ENCODE results near the gene ANKRD34A. TPM values are rescaled to one million over a fixed set of nuclear protein-coding genes. Genes with fewer than 3 reads are reported as not detected.

ANKRD34A gene
- total and polyA plus RNA-seq, 2 experiments from 2014 or later: 2.7 to 5.7 TPM

DNA sequence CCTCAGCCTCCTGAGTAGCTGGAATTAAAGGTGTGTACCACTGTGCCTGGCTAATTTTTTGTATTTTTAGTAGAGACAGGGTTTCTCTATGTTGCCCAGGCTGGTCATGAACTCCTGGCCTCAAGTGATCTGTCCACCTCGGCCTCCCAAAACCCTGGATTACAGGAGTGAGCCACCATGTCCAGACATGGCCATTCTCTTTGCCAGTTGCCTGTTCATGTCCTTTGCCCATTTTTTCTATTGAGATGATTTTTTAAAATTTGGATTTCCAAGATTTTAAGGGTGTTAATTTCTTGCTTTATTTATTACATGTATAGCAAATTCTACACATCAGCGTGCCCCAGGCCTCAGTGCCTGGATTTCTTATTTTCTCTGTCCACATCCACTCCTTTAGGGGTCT is 2.9 kb upstream of the ANKRD34A start:
- Histone ChIP-seq H3K36me3 (no peaks in the 10 kb centered on the region), H3K27ac (no peak overlapping the region), H3K27me3 (no peaks in the 10 kb centered on the region), H3K4me3 (no peak overlapping the region), H3K9me3 (ENCODE audit: low read depth) (no peaks in the 10 kb centered on the region), H3K4me1 (ENCODE audit: low read depth) (peaks cover 16% of the 10 kb centered on the region)
- DNase-seq (ENCODE audit: low read depth in 1 of 2, low spot score in 1 of 2): no peak
- TF ChIP-seq CTCF (IDR thresholded peaks at IDR 0.05; ENCODE audit: low read depth, low read length): no peak

DNA sequence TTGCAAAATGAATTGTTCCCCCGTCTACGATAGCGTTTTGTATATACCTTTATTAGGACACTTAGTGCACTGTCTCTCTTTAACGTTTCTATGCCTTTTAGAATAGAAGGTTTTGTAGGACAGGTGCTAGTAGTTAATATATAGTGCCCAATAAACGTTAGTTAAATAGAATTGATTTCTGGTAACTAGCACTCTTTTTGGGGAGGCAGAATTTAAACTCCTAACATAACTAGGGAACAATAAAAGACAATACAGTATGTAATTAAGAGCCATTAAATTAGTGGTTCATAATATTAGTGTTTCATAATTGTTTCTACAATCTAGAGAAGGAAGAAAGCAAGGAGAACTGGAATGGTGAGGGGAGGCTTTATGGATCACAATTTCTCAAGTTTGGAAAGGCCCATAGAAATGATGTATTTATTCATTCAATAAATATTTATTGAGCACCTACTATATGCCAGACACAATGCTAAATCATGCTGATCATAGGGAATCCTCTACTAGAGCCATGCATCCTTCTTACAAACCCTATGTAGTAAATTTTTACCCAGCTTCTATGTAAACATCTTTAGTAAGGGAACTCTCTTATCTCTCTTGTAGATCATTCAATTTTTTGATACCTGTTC is 857 bp upstream of the ANKRD34A start:
- H3K27ac ChIP-seq: peak overlapping the region; percentile 84
- no peaks in the 10 kb centered on the region for H3K27me3 ChIP-seq
- no peaks in the 10 kb centered on the region for H3K9me3 ChIP-seq (ENCODE audit: low read depth)
- TF ChIP-seq CTCF (IDR thresholded peaks at IDR 0.05; ENCODE audit: low read depth, low read length): no peak
- peak overlapping the region; percentile 60 for H3K4me3 ChIP-seq
- no peaks in the 10 kb centered on the region for H3K36me3 ChIP-seq
- DNase-seq (ENCODE audit: low read depth in 1 of 2, low spot score in 1 of 2): no peak
- H3K4me1 ChIP-seq (ENCODE audit: low read depth): peaks cover 27% of the 10 kb centered on the region

DNA sequence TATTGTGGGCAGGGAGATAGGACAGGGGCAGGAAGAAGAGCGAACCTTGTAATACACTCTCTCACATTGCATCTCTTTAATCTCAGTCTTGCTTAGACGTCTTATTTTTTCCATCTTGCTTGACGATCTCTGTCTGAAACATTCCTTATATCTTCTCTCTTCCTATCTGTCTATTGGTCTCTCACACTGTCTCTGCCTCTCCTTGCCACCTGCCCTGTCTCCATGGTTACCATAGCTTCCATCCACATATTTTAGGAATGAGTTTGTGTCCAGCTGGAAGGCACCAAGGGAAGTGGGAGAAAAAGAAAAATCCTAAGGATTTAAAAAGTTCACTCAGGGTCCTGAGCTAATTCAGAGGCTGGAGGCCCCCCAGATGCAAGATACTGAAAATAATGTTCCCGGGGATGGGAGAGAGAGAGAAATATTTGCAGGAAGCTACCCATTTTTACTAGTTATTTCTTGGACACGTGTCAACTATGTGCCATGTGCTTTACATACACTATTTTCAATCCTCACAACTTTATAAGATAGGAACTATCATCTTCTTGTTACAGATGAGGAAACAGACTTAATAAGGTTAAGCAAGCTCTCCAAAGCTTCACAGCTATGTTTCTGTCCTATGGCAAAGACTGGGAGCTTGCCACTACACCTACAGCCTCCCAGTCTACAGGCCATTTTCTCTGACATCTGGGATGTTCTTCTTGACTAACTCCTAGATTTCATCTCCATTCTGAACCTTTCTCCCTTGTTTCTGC is 933 bp downstream of the ANKRD34A start:
- H3K4me3 ChIP-seq: peak overlapping the region; percentile 60
- no peaks in the 10 kb centered on the region for H3K36me3 ChIP-seq
- H3K9me3 ChIP-seq (ENCODE audit: low read depth): no peaks in the 10 kb centered on the region
- no peak for TF ChIP-seq CTCF (IDR thresholded peaks at IDR 0.05; ENCODE audit: low read depth, low read length)
- DNase-seq (ENCODE audit: low read depth in 1 of 2, low spot score in 1 of 2): peak in 1 of 2 donors; percentile 61
- peaks cover 3% of the 10 kb centered on the region for H3K27me3 ChIP-seq
- H3K27ac ChIP-seq: peak overlapping the region; percentile 84
- H3K4me1 ChIP-seq (ENCODE audit: low read depth): peaks cover 27% of the 10 kb centered on the region

GRCh38 chr1:145962157-145963102 is 1.9 kb downstream of the ANKRD34A start:
- H3K27me3 ChIP-seq: peaks cover 3% of the 10 kb centered on the region
- DNase-seq (ENCODE audit: low read depth in 1 of 2, low spot score in 1 of 2): no peak

More at GRCh38 chr1:145962157-145963102, 1.9 kb downstream of the ANKRD34A start:
- Histone ChIP-seq H3K9me3 (ENCODE audit: low read depth) (no peaks in the 10 kb centered on the region), H3K4me1 (ENCODE audit: low read depth) (peaks cover 31% of the 10 kb centered on the region), H3K36me3 (no peaks in the 10 kb centered on the region), H3K27ac (peak overlapping the region; percentile 47), H3K4me3 (peak overlapping the region; percentile 60)
- TF ChIP-seq CTCF (IDR thresholded peaks at IDR 0.05; ENCODE audit: low read depth, low read length): no peak

Data from cardiac muscle cell (in vitro differentiated cells and primary cell).